ENCODE measurements around the gene FYB2.

Gene FYB2

DNA sequence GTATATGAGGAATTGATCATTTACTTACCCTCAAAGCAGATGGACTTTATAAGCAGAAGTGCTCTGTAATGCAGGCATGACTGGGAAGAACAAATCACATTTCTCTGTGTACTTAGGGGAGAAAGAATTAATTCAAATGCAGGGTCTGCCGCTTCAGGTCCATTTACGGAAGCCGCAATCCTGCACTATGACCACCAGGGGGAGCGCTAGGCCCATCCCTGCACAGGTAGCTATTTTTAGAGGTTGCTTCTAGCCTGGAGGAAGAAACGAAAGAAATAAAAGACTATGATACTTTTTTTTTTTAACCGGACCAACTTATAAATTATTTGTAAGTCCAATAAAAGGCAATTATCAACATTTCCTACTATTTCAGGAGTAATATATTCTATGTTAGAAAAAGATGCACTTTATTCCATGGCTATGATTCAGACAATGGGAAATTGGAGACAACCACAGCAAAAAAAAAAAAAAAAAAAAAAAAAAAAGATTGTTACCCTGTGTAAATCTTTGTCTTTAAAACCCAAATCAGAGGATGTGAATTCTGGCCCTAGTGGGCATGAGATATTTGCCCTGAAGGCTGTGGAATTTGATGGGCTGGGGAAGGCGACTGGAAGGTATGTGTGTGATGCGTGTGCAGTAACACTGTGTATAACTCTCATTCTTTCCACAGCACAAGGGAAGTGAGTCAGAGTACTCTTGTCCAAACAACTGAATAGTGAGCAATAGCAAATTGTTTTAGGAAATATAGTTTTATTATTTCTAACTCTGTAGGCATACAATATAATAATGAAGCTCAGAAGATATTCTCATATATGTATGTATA lies 12.9 kb upstream of the FYB2 start:
- DNase-seq, result peak; percentile 88

DNA sequence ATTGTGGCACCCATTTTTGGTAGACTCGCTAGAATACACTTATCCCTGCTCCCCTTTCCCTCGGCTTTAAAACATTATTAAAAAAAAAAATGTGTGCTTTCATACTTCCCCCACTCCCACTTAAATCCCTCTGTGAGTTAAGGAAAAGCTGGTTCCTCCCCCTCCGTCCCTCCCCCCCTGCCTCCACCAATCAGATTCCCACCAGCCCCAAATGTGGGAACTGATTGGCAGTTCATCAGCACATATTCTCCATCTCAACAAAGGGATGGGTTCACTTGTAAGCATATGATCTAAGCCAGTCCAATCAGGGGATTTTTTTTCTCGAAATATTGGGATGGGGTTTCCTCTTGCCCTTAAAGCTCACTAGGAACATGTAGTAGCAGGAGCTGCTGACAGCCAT lies 10.8 kb upstream of the FYB2 start:
- DNase-seq, result no peak

DNA sequence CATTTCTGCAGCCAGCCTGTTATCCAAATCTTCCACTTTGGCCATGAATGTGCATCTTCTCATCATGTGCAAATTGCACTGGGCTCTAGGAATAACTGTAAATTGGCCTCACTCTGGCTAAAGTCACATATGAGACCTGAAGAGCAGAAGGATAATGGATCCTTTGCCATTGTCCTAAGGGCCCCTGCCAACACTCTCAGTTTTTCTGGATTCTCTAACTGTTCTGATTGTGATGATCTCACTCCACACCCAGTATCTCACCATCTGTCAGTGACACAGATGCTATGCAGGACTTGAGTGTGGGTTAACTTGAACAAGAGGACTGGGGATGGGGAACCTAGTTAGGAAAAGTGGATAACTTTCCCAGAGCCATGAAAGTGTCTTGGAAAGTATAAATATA lies 8.5 kb upstream of the FYB2 start:
- no peak for DNase-seq

DNA sequence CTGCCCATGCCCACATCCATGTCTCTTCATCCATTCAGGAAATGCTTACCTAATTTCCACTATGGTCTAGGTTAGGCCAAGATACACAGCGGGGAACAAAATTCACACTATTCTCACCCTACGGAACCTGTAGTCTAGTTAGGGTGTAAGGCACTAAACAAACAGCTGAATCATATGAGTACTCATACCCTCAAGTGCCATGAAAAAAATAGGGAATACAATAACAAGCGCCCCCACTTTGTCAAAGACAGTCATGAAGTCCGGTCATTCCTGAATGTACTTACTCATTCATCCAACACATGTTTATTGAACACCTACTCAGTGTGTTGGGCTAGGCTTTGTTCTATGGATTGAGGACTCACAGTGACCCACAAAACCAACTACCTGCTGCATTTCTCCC lies 6.2 kb upstream of the FYB2 start:
- DNase-seq, result no peak

DNA sequence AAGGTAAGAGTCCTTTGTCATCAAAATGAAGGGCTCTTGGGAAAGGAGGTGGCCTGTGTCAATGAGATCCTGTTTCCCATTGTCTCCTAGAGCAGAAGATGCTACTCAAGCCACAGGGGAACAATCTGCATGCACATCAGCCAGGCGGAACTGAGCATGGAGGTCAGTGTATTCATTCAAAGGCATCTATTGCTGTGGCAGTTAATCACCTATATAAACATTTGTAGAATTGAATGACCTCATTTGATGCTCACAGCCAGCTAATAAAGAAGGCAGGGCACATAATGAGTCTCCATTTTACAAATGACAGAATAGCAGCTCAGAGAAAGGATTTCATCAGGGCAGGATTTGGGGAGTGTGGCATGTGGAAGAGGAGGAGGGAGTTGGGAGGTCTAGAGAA lies 5.7 kb upstream of the FYB2 start:
- DNase-seq, result no peak

DNA sequence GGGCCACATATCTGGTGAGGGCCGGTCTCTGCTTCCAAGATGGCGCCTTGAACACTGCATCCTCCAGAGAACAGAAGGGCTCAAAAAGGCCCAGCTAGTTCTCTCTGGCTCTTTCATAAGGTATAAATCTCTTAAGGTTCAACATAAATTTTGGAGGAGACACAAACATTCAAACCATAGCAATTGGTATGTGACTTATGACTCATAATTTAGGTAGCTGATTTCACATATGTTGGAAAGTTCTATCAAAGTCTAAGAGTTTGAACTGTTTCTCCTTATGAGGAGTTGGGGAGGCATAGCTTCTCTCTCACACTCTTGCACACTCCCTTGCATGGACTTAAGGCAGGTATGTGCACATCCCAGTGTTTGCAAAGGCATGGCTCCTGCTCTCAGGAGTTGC lies 5.1 kb upstream of the FYB2 start:
- DNase-seq, result no peak

DNA sequence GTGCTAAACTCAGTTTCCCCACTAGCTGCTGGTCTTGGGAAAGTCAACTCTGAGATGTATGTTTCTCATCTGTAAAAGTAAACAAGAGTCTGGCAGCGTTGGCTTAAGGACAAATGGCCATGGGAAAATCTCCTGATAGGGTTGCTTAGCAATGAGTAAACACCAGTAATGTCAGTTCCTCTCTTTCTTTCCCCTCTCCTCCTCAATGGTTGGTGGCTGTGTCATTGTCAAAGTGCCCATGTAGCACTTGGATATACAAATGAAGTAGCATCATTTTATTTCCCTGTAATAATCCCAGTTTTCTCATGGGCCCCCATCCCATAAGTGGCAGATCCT lies 2.2 kb upstream of the FYB2 start:
- no peak for DNase-seq

DNA sequence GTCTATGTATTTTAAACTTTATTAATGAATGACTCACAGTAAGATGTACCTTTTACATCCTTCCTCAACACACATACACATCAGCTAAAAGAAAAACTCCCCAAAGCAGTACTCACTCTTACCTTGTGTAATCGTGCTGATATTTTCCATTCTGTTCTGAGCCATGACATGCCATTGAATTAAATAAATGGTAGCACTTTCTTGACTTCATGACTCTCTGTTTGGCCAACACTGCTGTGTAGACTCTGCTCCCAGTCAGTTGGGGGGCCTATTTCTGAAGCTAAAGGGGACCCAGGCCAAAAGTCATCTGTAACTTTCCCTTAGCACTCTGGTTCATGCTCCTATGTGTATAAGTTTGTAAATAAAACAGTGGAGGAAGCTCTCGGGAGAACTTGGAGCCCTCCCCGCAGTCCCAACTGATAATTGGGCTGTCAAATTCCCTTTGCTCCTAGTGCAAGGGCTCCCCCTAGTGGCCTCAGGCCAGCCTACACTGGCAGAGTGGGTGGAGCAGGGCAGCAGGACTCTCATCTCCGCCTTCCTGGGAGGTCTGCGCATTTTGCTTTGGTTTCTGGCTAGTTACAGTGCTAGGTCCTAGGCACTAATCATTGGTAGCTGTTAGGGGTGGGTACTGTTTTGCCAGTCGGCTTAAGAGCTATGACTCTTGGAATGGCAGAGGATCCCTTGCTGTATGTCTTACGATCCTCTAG lies 1.7 kb upstream of the FYB2 start:
- DNase-seq, result peak; percentile 53

DNA sequence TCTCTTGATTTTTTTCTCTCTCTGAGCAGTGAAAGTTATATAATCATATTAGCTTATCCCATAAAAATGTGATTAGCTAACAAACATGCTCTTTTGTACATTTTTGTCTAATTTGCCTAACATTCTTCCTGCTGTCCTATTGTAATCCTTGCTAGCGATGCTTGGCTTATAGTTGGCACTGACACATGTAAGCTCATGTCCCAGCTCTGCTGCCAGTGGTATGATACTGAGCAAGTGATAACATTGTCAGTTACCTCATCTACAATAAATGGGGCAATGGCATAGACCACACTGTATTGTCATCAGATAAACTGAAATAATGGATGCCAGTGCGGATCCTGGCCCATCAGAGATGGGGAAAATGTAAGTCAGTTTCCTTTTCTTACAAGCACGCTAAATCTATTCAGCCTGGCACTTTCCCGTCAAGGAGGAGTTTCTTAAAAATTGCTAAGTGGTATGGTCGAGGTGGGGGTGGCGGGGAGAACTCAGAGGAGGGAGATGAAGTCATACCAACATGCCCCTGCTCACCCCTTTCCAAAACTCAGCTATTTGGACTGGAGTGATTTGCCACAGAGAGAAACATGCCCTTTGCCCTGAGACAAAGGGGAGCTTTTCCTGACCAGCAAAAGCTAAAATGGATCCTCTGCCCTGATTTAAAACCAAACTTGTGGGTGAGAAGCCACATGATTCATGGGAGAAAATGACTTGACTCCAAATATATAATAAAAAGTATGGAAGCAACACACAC lies 1.3 kb downstream of the FYB2 start:
- DNase-seq, result no peak

DNA sequence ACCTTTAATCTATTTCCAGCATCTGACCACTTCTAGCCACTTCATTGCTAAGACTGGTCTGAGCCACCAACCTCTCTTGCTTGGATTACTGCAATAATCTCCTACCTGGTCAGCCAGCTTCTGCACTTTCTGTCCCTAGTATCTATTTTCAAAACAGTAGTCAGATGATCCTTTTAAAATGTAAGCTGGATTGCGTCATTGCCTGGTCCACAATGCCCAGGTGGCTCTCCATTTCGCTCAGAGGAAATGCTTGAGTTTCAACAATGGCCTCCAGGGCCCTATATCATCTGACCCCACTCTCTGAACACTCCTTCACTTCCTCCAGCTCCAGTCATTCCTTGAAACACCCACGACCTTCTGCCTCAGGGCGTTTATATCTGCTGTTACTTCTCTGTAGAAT lies 2.3 kb downstream of the FYB2 start:
- DNase-seq, result no peak

DNA sequence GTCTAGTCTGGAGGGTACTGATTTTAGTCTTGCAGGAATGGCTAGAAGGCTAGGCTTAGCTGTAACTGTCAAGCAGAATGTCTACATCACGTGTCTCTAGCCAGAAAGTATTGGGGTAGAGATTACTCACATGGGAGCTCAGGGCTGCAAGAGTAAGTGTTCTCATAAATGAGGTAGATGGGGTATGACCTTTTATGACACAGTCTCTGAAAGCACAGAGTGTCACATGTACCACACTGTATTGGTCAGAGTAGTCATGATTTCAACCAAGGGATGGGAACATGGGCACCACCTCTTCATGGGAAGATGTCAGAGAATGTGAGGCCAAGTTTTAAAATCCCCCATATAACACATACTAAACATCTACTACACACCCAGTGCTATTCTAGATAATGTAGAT lies 2.9 kb downstream of the FYB2 start:
- no peak for DNase-seq

DNA sequence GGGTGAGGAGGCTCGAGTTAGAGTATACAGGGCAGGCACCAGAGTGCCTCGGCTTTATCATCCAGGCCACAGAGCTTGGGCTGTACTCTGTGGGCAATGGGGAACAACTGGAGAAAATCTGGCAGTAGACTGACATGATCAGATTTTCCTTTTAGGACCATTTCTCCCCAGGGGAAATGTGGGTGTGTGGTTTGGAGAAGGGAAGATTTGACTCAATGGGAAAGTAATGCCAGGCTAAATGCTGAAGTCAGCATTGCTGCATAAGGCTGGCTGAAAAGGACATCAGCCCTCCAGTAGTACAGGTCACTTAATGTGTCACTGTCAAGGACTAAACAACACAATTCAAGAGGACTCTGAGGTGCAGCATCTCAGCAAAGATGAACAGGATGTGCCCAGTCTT lies 5.0 kb downstream of the FYB2 start:
- no peak for DNase-seq

DNA sequence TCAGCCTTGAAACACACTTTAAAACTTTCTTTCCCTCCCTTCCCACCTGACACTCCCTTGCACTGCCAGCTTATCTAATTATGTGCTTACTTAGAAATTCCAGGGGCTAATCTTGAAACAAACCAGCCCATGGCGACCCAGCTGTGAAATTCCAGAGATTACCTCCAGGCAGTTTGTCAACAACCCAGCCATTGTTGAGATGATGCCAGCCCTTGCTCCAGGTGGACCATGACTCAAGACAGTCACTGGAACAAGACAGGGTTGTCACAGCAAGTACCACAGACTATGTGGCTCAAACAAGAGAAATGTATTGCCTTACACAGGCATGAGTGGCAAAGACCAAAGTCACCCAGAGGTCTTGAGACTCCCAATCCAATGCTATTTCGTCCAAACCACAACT lies 7.9 kb downstream of the FYB2 start:
- DNase-seq, result no peak

DNA sequence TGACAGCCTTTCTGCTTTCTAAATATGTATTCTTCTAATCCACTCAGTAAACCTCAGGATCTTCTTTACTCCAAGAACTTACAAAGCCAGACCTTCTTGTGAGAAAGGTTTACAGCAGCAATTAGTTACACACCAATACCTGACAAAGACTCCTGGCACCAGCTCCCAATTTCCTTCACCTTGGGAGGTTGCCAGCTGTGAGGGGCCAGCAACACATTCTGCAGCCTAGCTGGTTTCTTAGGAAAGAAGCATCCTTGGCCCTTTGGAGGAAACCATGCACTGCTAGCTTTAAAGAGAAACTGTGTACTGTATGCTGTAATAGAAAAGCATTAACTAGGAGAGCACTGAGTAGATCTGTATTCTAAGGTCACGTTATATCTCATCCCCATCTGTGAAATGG lies 10.8 kb downstream of the FYB2 start:
- DNase-seq, result no peak

DNA sequence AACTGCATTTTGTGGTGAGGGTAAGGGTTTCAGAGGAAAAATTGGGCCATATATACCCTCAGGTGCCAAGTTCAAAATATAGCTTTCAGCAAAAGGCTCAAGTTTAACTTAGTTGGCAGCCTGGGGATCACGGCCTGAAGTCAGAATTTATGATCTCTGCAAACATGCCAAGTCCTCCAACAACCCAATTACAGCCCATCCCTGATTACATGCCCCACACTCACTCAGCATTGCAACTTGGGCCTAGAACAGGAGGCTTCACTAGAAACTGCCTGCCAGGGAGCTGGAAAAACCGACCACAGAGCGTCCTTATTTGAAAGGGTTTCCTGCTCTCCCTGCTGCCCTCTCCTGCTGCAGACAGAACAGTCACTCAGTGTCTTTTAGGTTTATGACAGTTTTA lies 12.4 kb downstream of the FYB2 start:
- DNase-seq, result no peak

DNA sequence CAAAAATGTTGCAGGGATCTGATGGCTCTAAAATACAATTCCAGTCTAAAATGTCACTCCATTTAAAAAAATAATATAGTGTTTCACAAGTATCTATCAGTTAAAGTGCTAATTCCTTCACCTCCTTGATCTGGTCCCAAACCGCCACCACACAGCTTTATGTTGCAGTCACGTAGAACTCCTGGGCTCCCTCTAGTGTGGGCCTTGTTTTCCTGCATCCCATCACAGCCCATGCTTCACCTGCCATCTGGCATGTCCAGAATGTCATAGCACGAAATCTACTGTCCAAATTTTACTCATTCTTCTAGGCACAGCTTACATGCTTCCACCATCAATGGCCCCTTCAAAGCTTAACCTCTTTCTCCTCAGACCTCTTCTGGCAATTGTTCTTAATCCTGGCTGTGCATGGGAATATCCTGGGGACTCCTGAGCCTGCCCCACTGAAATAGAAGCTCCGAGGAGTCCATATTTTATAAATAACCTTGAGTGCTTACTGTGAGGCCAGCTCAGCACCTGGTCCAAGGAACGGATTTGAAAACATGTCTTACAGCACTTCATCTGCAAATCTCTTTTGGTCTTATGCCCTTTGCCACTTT lies 15.5 kb downstream of the FYB2 start:
- DNase-seq, result no peak

DNA sequence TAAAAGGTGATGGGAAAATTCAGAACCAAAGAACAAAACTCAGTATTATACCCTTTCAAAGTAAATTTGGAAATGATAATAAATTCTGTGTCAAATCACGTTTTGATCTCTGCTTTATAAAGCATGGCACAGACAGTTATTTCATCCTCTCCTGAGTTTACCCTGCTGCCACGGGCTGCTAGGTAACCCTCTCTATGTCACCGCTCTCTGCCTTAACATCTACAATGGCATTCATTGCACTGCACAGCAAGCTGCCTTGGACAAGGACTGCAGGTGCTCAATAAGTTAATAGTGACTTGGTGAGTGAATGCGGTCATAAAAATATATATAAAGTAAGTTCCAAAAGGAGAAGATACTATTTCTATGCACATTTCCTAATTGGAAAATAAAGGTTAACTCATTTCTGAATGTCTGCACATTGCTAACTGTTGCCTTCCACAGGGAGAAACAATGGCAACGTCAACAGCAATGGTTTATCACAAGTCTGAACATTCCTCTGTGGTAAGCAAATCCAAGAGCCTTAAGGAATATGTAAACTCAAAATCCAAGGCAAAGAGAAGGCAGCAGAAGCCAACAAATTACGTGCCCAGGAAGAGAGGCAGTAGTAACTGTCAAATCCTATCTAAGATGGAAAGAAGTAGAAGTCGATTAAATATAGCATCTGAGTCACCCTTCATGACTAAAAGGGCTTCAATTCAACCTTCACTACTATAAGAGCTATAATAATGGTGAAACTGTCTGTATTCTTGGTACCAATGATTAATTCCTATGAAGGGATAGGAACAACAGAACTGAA lies 19.4 kb downstream of the FYB2 start:
- DNase-seq, result peak; percentile 87

DNA sequence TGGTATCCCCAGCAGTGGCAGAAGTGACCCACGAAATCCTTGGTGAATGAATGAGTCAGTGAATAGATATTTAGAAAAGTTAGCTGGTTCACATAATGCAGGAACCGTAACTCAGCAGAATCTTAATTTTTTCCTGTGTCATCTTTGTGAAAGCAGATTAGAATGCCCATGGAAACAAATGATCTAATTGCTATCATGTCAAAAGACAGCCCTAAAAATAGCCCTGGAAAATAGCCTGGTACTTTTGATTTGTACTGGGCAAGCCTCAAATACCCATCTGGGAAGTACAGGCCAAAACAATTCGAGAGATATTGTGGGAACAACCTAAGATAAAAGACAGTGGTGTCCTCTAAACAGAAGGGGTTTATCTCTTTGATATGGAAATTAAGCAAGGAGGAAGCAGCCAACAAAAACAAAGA lies 21.1 kb downstream of the FYB2 start:
- DNase-seq, result peak; percentile 16

DNA sequence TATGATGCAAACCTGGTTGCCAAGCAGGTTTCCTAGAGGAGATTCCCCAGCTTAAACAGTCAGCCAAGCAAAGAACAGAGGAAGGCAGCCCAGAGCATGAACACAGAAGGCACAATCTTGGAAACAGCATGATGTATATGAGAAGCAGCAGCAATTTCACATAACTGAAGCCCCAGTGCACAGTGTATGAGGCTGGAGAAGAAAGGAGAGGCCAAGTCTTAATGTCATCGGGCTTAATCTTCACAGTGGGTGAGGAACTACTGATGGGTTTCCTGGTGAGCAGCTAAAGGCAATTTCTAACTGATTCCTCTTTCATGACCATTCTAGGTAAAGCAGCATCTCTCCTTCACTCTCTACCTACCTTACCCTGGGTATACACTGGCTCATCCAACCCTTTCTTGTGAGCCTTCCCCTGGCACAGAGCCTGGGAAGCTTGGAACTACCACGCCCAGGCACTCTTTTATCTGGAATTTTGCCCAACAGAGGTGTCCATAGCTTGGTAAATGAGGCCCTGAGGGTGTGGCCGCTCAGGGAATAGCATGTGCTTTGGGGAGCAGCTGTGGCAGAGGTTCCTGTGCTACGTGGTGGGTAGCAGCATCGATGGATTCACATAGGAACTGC lies 22.0 kb downstream of the FYB2 start:
- no peak for DNase-seq

DNA sequence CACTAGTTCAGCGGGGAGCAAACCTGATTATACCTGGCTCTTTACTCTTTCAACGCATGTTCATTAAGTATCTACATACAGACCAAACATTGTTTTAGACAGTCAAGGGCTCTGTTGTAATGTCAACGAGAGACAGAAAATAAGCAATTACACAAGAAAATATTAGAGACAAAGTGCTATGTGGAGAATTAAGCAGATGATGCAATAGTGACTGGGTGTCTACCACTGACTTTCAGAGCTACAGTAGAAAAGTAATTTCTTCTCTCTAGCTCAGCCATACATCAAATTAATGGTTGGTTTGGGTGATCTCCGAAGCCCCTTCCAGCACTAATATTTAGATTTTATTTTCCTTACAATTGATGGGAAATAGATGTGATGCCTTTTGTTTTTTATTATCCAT lies 23.3 kb downstream of the FYB2 start:
- no peak for DNase-seq

DNA sequence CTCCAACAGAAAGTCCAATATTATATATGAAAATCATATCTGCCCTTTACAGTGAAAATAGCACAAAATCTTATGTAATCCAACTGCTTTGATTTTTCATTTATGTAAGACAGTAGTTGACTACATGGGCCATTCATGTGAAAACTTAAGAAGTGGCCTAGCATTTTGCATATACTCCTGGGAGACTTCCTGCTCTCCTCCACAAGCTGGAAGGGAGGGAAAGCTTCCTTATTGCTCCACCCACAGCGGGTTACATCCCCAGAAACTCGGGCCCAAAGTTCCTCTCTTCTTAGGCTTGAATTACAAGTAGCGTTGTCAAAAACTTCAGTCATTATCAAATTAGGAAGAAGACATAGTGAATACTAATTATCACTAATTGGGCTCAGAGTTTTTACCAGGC lies 29.2 kb downstream of the FYB2 start:
- DNase-seq, result no peak

DNA sequence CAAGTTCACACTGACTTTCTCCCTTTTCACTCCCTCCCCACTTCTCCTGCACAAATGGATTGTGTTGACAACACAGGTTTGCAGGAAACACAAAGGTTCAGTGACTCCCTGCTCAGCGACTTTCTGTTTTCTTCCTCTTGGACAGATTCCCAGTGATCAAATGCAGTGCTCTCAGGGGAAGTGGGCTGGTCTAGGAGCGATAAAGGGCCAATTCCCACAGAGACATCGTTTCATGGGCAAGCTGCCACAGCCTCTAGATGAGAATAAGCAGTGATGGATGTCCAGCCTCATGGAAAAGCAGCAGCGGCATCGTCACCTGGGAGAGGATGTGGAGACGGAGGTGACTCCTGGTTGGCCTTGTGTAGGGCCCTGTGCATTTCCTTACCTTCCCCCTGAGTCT lies 30.6 kb downstream of the FYB2 start:
- DNase-seq, result no peak

Measured in amniotic stem cell (primary cell).